GDM1 (cell line): Measurements from ENCODE around the gene LRRC37A3.
"Not testable (repeated sequence)": the region's sequence is repeated elsewhere in the genome, so short reads cannot be mapped to it uniquely, and the experiment has no call there.

Experiments
- DNase-seq: peaks from one replicate; lab custom pipeline; 2025; lab: John Stamatoyannopoulos, UW

LRRC37A3 gene

GRCh38 chr17:64919289-64920025, at the start of gene LRRC37A3:
Gene LRRC37A3 (minus strand): TSS chr17:64919478. CDS start chr17:64897257, 22,221 bp downstream.
- DNase-seq = peak; percentile 96

GRCh38 chr17:64965873-64966287, 46.6 kb upstream of the LRRC37A3 start:
- peak; percentile 83 for DNase-seq

GRCh38 chr17:64965256-64965872, 46.1 kb upstream of the LRRC37A3 start:
- not testable (repeated sequence) for DNase-seq

- DNase-seq = no peak
Observed at GRCh38 chr17:64964796-64965195, 45.5 kb upstream of the LRRC37A3 start.

- DNase-seq = not testable (repeated sequence)
Observed at GRCh38 chr17:64963814-64964213, 44.5 kb upstream of the LRRC37A3 start.

GRCh38 chr17:64961563-64962378, 42.5 kb upstream of the LRRC37A3 start:
- peak; percentile 74 for DNase-seq

GRCh38 chr17:64951877-64952276, 32.6 kb upstream of the LRRC37A3 start:
- no peak for DNase-seq

- no peak for DNase-seq
Observed at GRCh38 chr17:64950871-64951270, 31.6 kb upstream of the LRRC37A3 start.

GRCh38 chr17:64947152-64947551, 27.9 kb upstream of the LRRC37A3 start:
- no peak for DNase-seq

GRCh38 chr17:64941761-64942160, 22.5 kb upstream of the LRRC37A3 start:
- DNase-seq = no peak

GRCh38 chr17:64941045-64941444, 21.8 kb upstream of the LRRC37A3 start:
- DNase-seq = no peak

- no peak for DNase-seq
Observed at GRCh38 chr17:64940055-64940454, 20.8 kb upstream of the LRRC37A3 start.

- peak; percentile 34 for DNase-seq
Observed at GRCh38 chr17:64938925-64939474, 19.7 kb upstream of the LRRC37A3 start.

GRCh38 chr17:64938290-64938689, 19.0 kb upstream of the LRRC37A3 start:
- no peak for DNase-seq

GRCh38 chr17:64936117-64936516, 16.8 kb upstream of the LRRC37A3 start:
- no peak for DNase-seq

- not testable (repeated sequence) for DNase-seq
Observed at GRCh38 chr17:64934284-64934778, 15.1 kb upstream of the LRRC37A3 start.

- not testable (repeated sequence) for DNase-seq
Observed at GRCh38 chr17:64932850-64933249, 13.6 kb upstream of the LRRC37A3 start.

GRCh38 chr17:64930374-64930773, 11.1 kb upstream of the LRRC37A3 start:
- not testable (repeated sequence) for DNase-seq

- not testable (repeated sequence) for DNase-seq
Observed at GRCh38 chr17:64929419-64930209, 10.3 kb upstream of the LRRC37A3 start.

GRCh38 chr17:64928701-64929100, 9.4 kb upstream of the LRRC37A3 start:
- DNase-seq = not testable (repeated sequence)

GRCh38 chr17:64927444-64927843, 8.2 kb upstream of the LRRC37A3 start:
- DNase-seq = peak; percentile 37
